ENCODE measurements around the gene DGLUCY.
"Not testable (repeated sequence)": the region's sequence is repeated elsewhere in the genome, so short reads cannot be mapped to it uniquely, and the experiment has no call there.

DGLUCY gene

DNA sequence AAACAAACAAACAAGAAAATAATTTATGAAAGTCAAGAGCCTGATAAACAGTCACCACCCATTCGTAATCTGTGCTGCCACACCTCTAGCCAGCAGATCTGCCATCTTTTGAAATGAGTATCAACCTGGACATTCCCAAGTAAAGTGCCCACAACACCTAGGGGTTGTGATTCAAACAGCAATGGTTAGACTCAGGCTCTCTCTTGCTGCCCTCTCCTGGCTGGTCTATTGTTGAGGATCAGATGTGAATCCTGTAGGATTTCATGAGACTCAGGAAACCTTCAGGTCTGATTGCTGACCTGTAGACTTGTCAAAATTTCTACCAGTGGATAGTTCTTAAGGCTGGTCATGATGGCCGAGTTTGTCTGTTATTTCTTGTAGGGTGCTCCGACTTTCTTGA, 26.8 kb downstream of the DGLUCY start:
- DNase-seq (ENCODE audit: low read depth), result no peak

- DNase-seq (ENCODE audit: low read depth), result no peak
These were observed 28.4 kb downstream of the DGLUCY start for GRCh38 chr14:91142214-91142668.

DNA sequence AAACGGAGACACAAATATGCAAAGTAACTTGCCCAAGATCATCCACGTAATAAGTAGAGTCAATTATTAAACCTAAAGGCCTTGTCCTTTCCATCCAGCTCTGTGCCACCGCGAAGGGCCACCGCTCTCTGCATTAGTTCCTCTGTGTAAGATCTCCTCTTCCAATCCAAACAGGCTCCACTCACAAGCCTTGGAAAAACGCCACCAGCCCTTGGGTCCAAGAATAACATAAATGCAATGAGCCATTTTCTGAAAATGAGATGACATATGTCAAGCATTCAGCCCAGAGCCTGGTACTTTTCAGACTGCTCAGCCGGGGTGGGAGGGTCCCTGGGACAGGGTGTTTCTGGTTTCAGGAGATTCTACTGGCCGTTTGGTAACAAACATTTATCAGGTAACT, 30.0 kb downstream of the DGLUCY start:
- DNase-seq (ENCODE audit: low read depth), result no peak

GRCh38 chr14:91144425-91145145, 30.7 kb downstream of the DGLUCY start:
- peak; percentile 38 for DNase-seq (ENCODE audit: low read depth)

DNA sequence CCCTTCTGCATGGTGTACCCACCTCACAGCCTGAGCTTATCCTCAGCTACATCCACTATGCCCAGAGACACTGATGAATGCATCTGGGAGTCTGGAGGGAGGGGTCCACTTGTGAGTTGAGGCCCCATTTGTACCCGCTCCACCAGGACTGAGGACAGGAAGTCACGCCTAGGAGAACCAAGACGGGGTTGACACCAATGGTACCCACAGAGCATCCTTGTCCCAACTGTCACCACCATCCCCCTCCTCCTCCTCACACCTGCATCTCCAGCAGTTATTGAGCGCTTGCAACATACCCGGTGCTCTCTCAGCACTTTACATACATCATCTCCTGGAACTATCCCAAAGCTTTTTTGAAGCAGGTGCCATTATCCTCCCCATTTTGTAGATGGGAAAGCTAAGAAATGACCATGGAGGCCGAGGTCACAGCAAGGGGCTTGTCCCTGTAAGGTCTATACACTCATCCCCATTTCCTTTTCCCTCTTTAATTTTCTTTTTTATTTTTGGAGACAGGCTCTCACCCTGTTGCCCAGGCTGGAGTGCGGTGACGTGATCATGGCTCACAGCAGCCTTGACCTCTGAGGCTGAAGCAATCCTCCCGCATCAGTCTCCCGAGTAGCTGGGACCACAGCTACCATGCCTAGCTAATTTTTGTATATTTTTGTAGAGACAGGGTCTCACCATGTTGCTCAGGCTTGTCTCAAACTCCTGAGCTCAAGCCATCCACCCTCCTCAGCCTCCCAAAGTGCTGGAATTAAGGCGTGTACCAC, 31.7 kb downstream of the DGLUCY start:
- DNase-seq (ENCODE audit: low read depth), result no peak

DNA sequence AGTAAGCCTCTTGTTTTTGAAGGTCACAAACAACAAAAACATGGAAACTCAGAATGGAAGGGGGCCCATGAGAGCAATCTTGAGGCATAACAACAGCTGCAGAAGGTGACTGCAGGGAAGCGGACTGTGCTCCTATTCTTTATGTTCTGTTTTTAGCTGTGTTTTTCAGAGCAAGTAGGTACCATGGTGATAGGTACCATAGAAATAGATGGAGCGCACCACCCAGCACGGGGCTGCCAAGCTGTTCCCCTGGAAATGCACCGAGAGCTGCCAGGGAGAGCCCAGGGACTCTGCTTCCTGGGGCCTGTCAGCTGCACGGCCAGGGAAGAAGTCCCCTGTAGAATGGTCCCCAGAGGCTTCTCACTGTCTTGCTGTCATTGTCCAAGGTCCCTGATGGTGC, 32.8 kb downstream of the DGLUCY start:
- no peak for DNase-seq (ENCODE audit: low read depth)

- peak; percentile 96 for DNase-seq (ENCODE audit: low read depth)
These were observed 35.6 kb downstream of the DGLUCY start for GRCh38 chr14:91149462-91149861.

- DNase-seq (ENCODE audit: low read depth), result no peak
These were observed 38.6 kb downstream of the DGLUCY start for GRCh38 chr14:91152499-91152898.

- no peak for DNase-seq (ENCODE audit: low read depth)
These were observed 39.5 kb downstream of the DGLUCY start for GRCh38 chr14:91153360-91153759.

- no peak for DNase-seq (ENCODE audit: low read depth)
These were observed 41.2 kb downstream of the DGLUCY start for GRCh38 chr14:91154851-91155625.

DNA sequence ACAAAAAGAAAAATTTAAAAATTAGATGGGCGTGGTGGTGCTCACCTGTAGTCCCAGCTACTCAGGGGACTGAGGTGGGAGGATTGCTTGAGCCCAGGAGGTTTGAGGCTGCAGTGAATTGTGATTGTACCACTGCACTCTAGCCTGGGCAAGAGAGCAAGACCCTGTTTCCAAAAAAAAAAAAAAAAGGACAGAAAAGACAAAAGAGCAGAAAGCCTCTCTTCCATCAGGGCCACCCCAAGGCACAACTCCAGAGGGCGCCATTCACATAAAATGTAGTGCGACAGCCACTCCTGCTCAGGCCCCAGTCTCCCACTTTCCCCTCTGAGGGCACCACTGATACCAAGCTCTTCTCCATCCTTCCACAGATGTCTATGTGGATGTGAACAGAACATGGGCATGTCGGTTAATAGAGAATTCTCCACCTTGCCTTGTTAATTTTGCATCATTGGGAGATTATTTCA, 41.8 kb downstream of the DGLUCY start:
- DNase-seq (ENCODE audit: low read depth), result no peak

- not testable (repeated sequence) for DNase-seq (ENCODE audit: low read depth)
These were observed 42.3 kb downstream of the DGLUCY start for GRCh38 chr14:91156142-91156666.

- not testable (repeated sequence) for DNase-seq (ENCODE audit: low read depth)
These were observed 43.0 kb downstream of the DGLUCY start for GRCh38 chr14:91156877-91157276.

DNA sequence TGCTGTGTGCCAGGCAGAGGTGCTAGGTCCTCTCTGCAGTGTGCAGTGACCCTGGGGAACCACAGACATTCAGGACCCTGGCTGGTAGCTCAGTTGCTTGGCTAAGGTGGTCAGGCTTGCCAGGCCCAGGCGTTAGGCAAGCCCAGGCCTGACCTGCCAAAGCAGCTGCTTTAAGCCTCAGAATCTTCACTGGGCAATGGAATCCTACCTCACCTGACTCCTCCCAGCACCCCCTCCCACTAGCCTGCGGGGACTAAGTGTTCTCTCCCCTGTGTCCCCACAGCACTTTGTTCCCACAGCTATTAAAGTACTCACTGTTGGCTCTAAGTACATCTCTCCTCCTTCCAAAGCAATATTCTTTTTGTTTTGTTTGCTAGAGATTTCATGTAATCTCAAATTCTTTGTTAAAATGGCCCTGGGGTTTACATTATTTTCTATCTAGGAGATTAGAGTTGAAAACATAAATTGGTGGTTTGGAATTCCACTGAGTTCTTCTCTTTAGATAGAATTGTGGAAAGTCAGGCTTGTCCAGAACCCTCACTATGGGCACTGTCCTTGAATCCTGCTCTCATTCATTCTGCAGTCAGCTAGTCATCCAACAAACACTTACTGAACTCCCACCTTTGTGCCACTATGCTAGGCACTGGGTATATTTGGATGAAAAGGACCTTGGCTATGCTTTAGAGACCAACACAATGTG, 44.4 kb downstream of the DGLUCY start:
- no peak for DNase-seq (ENCODE audit: low read depth)

DNA sequence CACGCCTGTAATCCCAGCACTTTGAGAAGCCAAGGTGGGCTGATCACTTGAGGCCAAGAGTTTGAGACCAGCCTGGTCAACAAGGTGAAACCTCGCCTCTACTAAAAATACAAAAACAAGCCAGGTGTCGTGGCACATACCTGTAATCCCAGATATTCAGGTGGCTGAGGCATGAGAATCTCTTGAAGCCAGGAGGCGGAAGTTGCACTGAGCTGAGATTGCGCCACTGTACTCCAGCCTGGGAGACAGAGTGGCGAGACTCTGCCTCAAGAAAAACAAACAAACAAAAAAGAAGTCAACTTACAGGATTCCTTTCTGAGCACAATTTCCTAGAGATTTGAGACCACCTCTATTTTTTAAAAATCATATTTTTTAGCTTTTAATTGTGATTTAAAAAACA, 45.3 kb downstream of the DGLUCY start:
- no peak for DNase-seq (ENCODE audit: low read depth)

DNA sequence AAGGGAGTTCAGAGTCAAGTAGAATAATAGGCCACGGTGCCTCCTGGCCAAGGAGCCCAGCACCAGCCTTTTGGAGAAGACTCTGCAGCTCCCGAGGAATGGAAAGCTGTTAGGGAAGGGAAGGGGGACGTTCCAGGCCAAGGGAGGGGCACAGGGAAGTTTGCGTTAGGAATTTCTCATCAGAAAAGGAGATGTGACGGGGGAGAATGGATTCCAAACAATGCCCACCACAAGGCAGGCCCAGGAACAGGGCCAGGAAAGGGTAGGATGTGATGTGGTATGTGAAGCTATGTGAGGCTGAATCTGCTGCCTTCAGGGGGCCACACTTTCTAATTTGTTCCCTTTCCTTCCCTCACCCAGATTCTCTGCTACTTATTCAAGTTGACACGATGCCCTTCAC, 46.0 kb downstream of the DGLUCY start:
- no peak for DNase-seq (ENCODE audit: low read depth)

DNA sequence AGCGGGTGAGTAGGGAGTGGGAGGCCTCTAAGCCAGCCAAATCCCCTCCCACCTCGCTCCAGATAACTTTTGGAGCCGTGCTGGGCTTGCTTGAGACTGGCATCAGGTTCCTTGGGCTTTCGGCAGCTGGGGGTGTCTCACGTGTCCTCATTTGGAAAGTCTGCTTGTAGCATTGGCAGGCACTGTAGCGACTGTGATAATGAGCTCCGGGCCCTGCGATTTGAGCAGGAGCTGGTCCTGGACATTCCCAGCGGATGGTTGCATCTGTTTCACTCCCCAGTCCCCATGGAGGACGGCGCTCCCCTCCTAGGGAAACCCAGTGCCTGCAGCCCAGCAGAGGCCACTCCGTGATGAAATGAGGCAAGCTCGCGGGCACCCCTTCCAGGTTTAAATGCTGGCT, 49.4 kb downstream of the DGLUCY start:
- no peak for DNase-seq (ENCODE audit: low read depth)

DNA sequence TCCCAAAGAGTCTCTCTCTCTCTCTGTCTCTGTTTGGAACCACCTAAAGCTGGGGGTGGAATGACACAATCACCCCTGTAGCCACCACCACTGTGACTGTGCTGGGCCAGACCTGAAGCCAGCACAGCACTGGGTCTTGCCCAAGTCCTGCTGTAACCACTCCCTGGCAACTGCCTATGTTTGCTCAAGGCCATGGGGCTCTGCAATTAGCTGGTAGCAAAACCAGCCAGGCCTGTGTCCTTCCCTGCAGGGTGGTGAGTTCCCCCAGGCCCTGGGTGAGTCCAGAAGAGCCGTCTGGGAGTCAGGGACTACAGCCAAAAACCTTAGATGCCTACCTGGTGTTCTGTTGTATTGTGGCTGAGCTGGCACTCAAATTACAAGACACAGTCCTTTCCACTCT, 50.8 kb downstream of the DGLUCY start:
- DNase-seq (ENCODE audit: low read depth), result no peak

- no peak for DNase-seq (ENCODE audit: low read depth)
These were observed 53.5 kb downstream of the DGLUCY start for GRCh38 chr14:91167380-91167770.

DNA sequence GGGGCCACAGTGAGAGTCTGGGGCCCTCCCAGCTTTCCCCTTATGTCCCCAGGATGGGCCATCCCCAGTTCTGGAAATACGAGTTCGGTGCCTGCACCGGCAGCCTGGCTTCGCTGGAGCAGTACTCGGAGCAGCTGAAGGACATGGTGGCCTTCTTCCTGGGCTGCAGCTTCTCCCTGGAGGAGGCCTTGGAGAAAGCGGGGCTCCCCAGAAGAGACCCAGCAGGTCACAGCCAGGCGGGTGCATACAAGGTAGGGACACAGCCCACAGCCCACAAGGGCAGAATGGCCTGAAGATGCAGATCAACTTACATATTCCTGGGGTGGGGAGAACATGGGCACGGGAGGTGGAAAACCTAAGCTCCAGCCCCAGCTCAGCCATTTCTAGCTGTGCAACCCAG, 56.1 kb downstream of the DGLUCY start:
- no peak for DNase-seq (ENCODE audit: low read depth)

DNA sequence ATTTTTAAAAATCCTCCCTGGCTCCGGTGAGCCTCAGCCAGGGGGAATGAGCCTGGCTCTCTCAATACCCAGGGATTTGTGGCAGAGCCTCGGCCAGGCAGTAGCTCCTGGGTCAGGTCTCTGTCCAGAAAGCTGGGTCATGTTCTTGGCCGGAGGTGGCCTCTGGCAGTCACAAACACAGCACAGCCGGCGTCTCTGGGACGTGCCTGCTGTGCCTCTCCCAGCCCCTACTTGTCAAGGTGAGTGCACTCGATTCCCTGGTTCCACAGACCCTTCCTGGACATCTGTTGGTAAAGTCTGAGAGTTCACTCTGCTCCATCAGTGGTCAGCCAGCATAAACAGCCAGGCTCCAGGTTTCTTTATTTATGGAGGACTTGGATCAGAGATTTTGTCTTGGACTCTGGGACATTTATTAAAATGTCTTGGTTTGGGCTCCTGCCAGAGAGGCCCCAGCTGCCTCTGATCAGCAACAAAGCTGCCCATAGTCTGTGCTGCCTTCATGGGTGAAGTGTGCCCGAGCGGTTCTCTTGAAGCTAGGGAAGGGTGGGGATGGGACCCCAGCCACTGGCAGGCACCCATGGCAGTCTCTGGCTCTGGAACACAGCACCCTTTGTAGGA, 56.7 kb downstream of the DGLUCY start:
- DNase-seq (ENCODE audit: low read depth), result no peak

Data from HS-5 (cell line).